Astrocyte (in vitro differentiated cells and primary cell): ENCODE results near the gene SYCN.

Source experiments
- EZH2 ChIP-seq: IDR thresholded peaks from 2 replicates; pipeline ENCODE4 v1.6.1; 2012; ENCODE audit warnings: mild to moderate bottlenecking, low read length, inconsistent platforms; ENCODE audit not compliant: insufficient read depth
- TF ChIP-seq, protein P1 (sequence below): IDR thresholded peaks from 2 replicates; pipeline ENCODE4 v1.5.1; 2011; ENCODE audit warnings: low read depth, mild to moderate bottlenecking, inconsistent platforms, low read length, moderate library complexity; ENCODE audit not compliant: insufficient read depth

DNA sequence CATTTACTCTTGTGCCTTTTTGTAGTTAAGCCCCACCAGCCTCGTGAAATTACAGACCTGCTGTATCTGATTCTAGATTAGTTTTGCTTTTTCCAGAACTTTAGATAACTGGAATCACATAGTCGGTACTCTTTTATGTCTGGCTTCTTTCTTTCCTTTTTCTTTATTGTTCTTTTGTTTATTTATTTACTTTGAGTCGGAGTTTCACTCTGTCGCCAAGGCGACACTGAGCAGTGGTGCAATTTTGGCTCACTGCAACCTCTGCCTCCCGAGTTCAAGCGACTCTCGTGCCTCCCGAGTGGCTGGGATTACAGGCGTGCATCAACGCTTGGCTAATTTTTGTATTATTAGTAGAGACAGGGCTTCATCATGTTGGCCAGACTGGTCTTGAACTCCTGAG, 13.3 kb downstream of the SYCN start:
- TF ChIP-seq, protein P1, sequence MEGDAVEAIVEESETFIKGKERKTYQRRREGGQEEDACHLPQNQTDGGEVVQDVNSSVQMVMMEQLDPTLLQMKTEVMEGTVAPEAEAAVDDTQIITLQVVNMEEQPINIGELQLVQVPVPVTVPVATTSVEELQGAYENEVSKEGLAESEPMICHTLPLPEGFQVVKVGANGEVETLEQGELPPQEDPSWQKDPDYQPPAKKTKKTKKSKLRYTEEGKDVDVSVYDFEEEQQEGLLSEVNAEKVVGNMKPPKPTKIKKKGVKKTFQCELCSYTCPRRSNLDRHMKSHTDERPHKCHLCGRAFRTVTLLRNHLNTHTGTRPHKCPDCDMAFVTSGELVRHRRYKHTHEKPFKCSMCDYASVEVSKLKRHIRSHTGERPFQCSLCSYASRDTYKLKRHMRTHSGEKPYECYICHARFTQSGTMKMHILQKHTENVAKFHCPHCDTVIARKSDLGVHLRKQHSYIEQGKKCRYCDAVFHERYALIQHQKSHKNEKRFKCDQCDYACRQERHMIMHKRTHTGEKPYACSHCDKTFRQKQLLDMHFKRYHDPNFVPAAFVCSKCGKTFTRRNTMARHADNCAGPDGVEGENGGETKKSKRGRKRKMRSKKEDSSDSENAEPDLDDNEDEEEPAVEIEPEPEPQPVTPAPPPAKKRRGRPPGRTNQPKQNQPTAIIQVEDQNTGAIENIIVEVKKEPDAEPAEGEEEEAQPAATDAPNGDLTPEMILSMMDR = no peak
- TF ChIP-seq EZH2 = no peak
